H1 (cell line): ENCODE results near the gene KIF27. TPM values are rescaled to one million over a fixed set of nuclear protein-coding genes. Genes with fewer than 3 reads are reported as not detected.

Experiments
- BACH1 ChIP-seq: IDR thresholded peaks from 2 replicates; pipeline ENCODE4 v1.6.1; 2012; ENCODE audit warnings: low read length, improper control_type of control experiment
- BRCA1 ChIP-seq: IDR thresholded peaks from 2 replicates; pipeline ENCODE4 v1.6.1; 2012; ENCODE audit warnings: low read depth, low read length, improper control_type of control experiment
- CHD2 ChIP-seq: IDR thresholded peaks from 2 replicates; pipeline ENCODE4 v1.6.1; 2012; ENCODE audit warnings: low read length, improper control_type of control experiment
- EP300 ChIP-seq, 2 experiments: IDR thresholded peaks; 1 replicate in 1 of 2; 2 replicates in 1 of 2; pipeline ENCODE4 v1.6.1; 2011 to 2012; ENCODE audit warnings: low read depth in 2 of 2, low read length in 2 of 2, mild to moderate bottlenecking in 2 of 2, borderline replicate concordance in 1 of 2, inconsistent platforms in 1 of 2, moderate library complexity in 1 of 2
- RXRA ChIP-seq: IDR thresholded peaks from 2 replicates; pipeline ENCODE4 v1.6.1; 2011; ENCODE audit warnings: low read depth, mild to moderate bottlenecking, low read length, moderate library complexity; ENCODE audit not compliant: insufficient read depth
- SIRT6 ChIP-seq: IDR thresholded peaks from one replicate; pipeline ENCODE4 v1.7.1; 2012; ENCODE audit warnings: low read length, inconsistent platforms
- SIX5 ChIP-seq: IDR thresholded peaks from 2 replicates; pipeline ENCODE4 v1.6.1; 2011; ENCODE audit warnings: mild to moderate bottlenecking, low read depth, low read length
- SP1 ChIP-seq: IDR thresholded peaks from 2 replicates; pipeline ENCODE4 v1.6.1; 2011; ENCODE audit warnings: low read depth, low read length
- polyA plus RNA-seq, 7 experiments: library from polyadenylated mRNA; depleted of rRNA in 3 of 7; stranded (reverse) in 5 of 7; unstranded in 2 of 7; fragments of >200 nt in 5 of 7; fragments of 200-250 nt in 2 of 7; gene quantifications; 1 replicate in 5 of 7; 2 replicates in 1 of 7; 4 replicates in 1 of 7; pipeline versions ENCODE4 v1.2.1 to v1.2.3, GENCODE V29; 2011 to 2013; ENCODE audit warnings: missing spikeins in 2 of 7, mixed read lengths in 2 of 7
- total RNA-seq: library from RNA; stranded (reverse); fragmentation: NEBNext Ultra II Directional; extraction: Animal tissue kit (Norgen Biotek cat#: 25700); gene quantifications from 2 replicates; pipeline ENCODE4 v1.2.1, GENCODE V29; 2021

The KIF27 gene
- total and polyA plus RNA-seq, 2 of the 8 experiments (the other 6 are each of a cell fraction or from before 2014, with no cell fraction given): 0.47 to 7.0 TPM

GRCh38 chr9:83920927-83921707 lies at the start of gene KIF27 (continued):
- TF ChIP-seq BRCA1 (no peak), BACH1 (peak; percentile 52; the same call in 1 of the 2 replicates), EP300 (IDR thresholded peaks at IDR 0.05; ENCODE audit: borderline replicate concordance in 1 of 2, low read depth in 2 of 2, low read length in 2 of 2) (no peak), RXRA (no peak), SIRT6 (no peak), SIX5 (no peak), CHD2 (no peak), SP1 (no peak)
